Esophagus muscularis mucosa (tissue), 4 donors: ENCODE results near the gene RPRD1A. TPM values are rescaled to one million over a fixed set of nuclear protein-coding genes. Genes with fewer than 3 reads are reported as not detected.
A peak's percentile ranks its signal among the peaks of the same experiment; 100 is the strongest.
"Not testable (repeated sequence)": the region's sequence is repeated elsewhere in the genome, so short reads cannot be mapped to it uniquely, and the experiment has no call there.

Experiments
- DNase-seq: peaks from one replicate; pipeline ENCODE4 v3.0.0-alpha.2; 2017; ENCODE audit errors: extremely low spot score
- H3K27ac ChIP-seq, 4 donors: fragments of 200-600 bp; sonication (generic); replicated peaks in 1 of 4; 1 replicate in 3 of 4; 2 replicates in 1 of 4; pipeline ENCODE4 v1.5.1; 2016 to 2019; ENCODE audit warnings: mild to moderate bottlenecking in 1 of 4
- H3K27me3 ChIP-seq, 4 donors: fragments of 200-600 bp; sonication (generic); one replicate each; pipeline versions ENCODE4 v1.5.1 to v1.6.0; 2016 to 2019
- H3K36me3 ChIP-seq, 4 donors: fragments of 200-600 bp; sonication (generic); one replicate each; pipeline ENCODE4 v1.5.1; 2016 to 2019
- H3K4me1 ChIP-seq, 4 donors: fragments of 200-600 bp; sonication (generic); one replicate each; pipeline ENCODE4 v1.5.1; 2016 to 2019
- H3K4me3 ChIP-seq, 4 donors: fragments of 200-600 bp; sonication (generic); 1 replicate in 2 of 4; 2 replicates in 2 of 4; pipeline ENCODE4 v1.5.1; 2016 to 2019; ENCODE audit warnings: mild to moderate bottlenecking in 4 of 4, moderate library complexity in 1 of 4
- H3K9me3 ChIP-seq, 4 donors: fragments of 200-600 bp; sonication (generic); 1 replicate in 3 of 4; 2 replicates in 1 of 4; pipeline ENCODE4 v1.5.1; 2016 to 2019
- CTCF ChIP-seq, 3 experiments: fragments of 200-600 bp in 2 of 3; fragments of 450-650 bp in 1 of 3; sonication (generic) in 2 of 3; IDR thresholded peaks; one replicate each; pipeline ENCODE4 v1.5.1; 2017 to 2019; ENCODE audit warnings: antibody characterized with exemption in 3 of 3, mild to moderate bottlenecking in 2 of 3, moderate library complexity in 1 of 3
- EP300 ChIP-seq: sonication (generic); formaldehyde crosslinking; IDR thresholded peaks from one replicate; pipeline ENCODE4 v1.6.1; 2017; ENCODE audit warnings: antibody characterized with exemption
- POLR2A ChIP-seq: fragments of 450-650 bp; IDR thresholded peaks from one replicate; pipeline ENCODE4 v1.6.1; 2017; ENCODE audit warnings: antibody characterized with exemption, moderate library complexity, mild to moderate bottlenecking, low read depth
- POLR2AphosphoS5 ChIP-seq, 2 donors: sonication (generic); formaldehyde crosslinking; IDR thresholded peaks; one replicate each; pipeline ENCODE4 v1.6.1; 2017; ENCODE audit warnings: antibody characterized with exemption in 2 of 2
- whole genome bisulfite sequencing: methylation state at CpG from one replicate; pipeline ENCODE4 v1.1.5; 2018; 5-methylcytosine and 5-hydroxymethylcytosine counted together
- intact Hi-C: fragments of 100-400 bp; cut with DNase I; formaldehyde crosslinking; loops from one replicate; pipeline ENCODE4 v1.15.1; 2023
- total RNA-seq, 4 donors: library from RNA; depleted of rRNA; stranded (reverse); fragments of >200 nt; gene quantifications; one replicate each; pipeline versions ENCODE4 v1.1.0 to v1.2.1, GENCODE V29; 2016

RPRD1A gene
- 10 to 100 TPM; 62.9 to 86.8 (median 77.2) TPM for total RNA-seq

GRCh38 chr18:36067055-36067957 lies at the start of gene RPRD1A:
TSS of gene RPRD1A (minus strand) at chr18:36067559. CDS start at chr18:36067404, 155 bp downstream.
- DNase-seq = peak; percentile 99
- Histone ChIP-seq H3K36me3 (peaks cover 0 to 6% (median 3%) of the 10 kb centered on the region in 4 donors), H3K9me3 (no peaks in the 10 kb centered on the region), H3K4me1 (peaks cover 13 to 36% (median 22%) of the 10 kb centered on the region in 4 donors), H3K4me3 (peak within 1 kb of the TSS; percentile 70 to 91 (median 74)), H3K27ac (peak within 1 kb of the TSS; percentile 87 to 94 (median 90)), H3K27me3 (no peaks in the 10 kb centered on the region)
- 1% methylated on average over 35 of the region's 66 CpGs for WGBS
- TF ChIP-seq POLR2A = peak; percentile 39
- no peak for TF ChIP-seq CTCF (IDR thresholded peaks at IDR 0.05)
- no peak for TF ChIP-seq EP300
- TF ChIP-seq POLR2AphosphoS5 (IDR thresholded peaks at IDR 0.05) = peak; percentile 90 to 91
- intact Hi-C loops = loop anchor here (2.0 to 5.0 kb wide), 2 partner anchors 61 to 95 kb away; partner anchors contain the start of genes ELP2, RMP24 and SLC39A6

GRCh38 chr18:36116771-36117170 lies 49.4 kb upstream of the RPRD1A start:
- H3K36me3 ChIP-seq = peaks cover 29 to 88% (median 56%) of the 10 kb centered on the region in 4 donors
- intact Hi-C loops, H3K27ac ChIP-seq, DNase-seq, H3K4me1 ChIP-seq, H3K9me3 ChIP-seq, H3K4me3 ChIP-seq, H3K27me3 ChIP-seq: not testable (repeated sequence)
- 89% methylated on average over 11 of the region's 11 CpGs for WGBS

- Histone ChIP-seq H3K27ac (no peak overlapping the region), H3K4me3 (no peak overlapping the region), H3K36me3 (peaks cover 39 to 88% (median 61%) of the 10 kb centered on the region in 4 donors), H3K27me3 (no peaks in the 10 kb centered on the region), H3K4me1 (no peaks in the 10 kb centered on the region), H3K9me3 (no peaks in the 10 kb centered on the region)
- intact Hi-C loops = no loop called here
- DNase-seq = no peak
- 93% methylated on average over 1 of the region's 1 CpG for WGBS
- no peak for TF ChIP-seq EP300
- no peak for TF ChIP-seq POLR2AphosphoS5 (IDR thresholded peaks at IDR 0.05)
- TF ChIP-seq CTCF (IDR thresholded peaks at IDR 0.05) = no peak
- TF ChIP-seq POLR2A = no peak
Observed at GRCh38 chr18:36114738-36115137, 47.4 kb upstream of the RPRD1A start.

GRCh38 chr18:36114251-36114650 lies 46.9 kb upstream of the RPRD1A start:
- Histone ChIP-seq H3K4me3 (no peak overlapping the region), H3K9me3 (no peaks in the 10 kb centered on the region), H3K27me3 (no peaks in the 10 kb centered on the region), H3K36me3 (peaks cover 42 to 88% (median 61%) of the 10 kb centered on the region in 4 donors), H3K4me1 (no peaks in the 10 kb centered on the region), H3K27ac (no peak overlapping the region)
- DNase-seq = no peak
- TF ChIP-seq EP300 (no peak), POLR2AphosphoS5 (IDR thresholded peaks at IDR 0.05) (no peak), POLR2A (no peak), CTCF (IDR thresholded peaks at IDR 0.05) (no peak)
- intact Hi-C loops = no loop called here
- 80% methylated on average over 4 of the region's 4 CpGs for WGBS

- H3K27ac ChIP-seq = no peak overlapping the region
- no peaks in the 10 kb centered on the region for H3K9me3 ChIP-seq
- H3K27me3 ChIP-seq = no peaks in the 10 kb centered on the region
- intact Hi-C loops = no loop called here
- H3K36me3 ChIP-seq = peaks cover 42 to 86% (median 61%) of the 10 kb centered on the region in 4 donors
- DNase-seq = no peak
- H3K4me1 ChIP-seq = no peaks in the 10 kb centered on the region
- no peak overlapping the region for H3K4me3 ChIP-seq
- TF ChIP-seq POLR2AphosphoS5 (IDR thresholded peaks at IDR 0.05) (no peak), EP300 (no peak), POLR2A (no peak), CTCF (IDR thresholded peaks at IDR 0.05) (no peak)
Observed at GRCh38 chr18:36112302-36112701, 44.9 kb upstream of the RPRD1A start.
